ENCODE data around the gene KRT33A. TPM values are rescaled to one million over a fixed set of nuclear protein-coding genes. Genes with fewer than 3 reads are reported as not detected.
"Not testable (repeated sequence)": the region's sequence is repeated elsewhere in the genome, so short reads cannot be mapped to it uniquely, and the experiment has no call there.

KRT33A gene
- total RNA-seq, 1 donor from 2014 or later: not detected

- TF ChIP-seq CTCF (IDR thresholded peaks at IDR 0.05): no peak
- no peaks in the 10 kb centered on the region for H3K4me1 ChIP-seq
- intact Hi-C loops (cut with DNase I): no loop called here
- H3K27me3 ChIP-seq (ENCODE audit: low read depth): peaks cover 7% of the 10 kb centered on the region
- no peak overlapping the region for H3K4me3 ChIP-seq
- DNase-seq (no peak), ATAC-seq (no peak)
- H3K27ac ChIP-seq: no peak overlapping the region
- no peaks in the 10 kb centered on the region for H3K9me3 ChIP-seq
- no peaks in the 10 kb centered on the region for H3K36me3 ChIP-seq
These were observed 3.9 kb upstream of the KRT33A start for GRCh38 chr17:41354536-41354935.

GRCh38 chr17:41352597-41353366 is 2.2 kb upstream of the KRT33A start:
- Histone ChIP-seq H3K36me3 (no peaks in the 10 kb centered on the region), H3K4me3 (no peak overlapping the region), H3K9me3 (no peaks in the 10 kb centered on the region), H3K27me3 (ENCODE audit: low read depth) (peaks cover 7% of the 10 kb centered on the region), H3K4me1 (no peaks in the 10 kb centered on the region), H3K27ac (no peak overlapping the region)
- no peak for ATAC-seq
- intact Hi-C loops (cut with DNase I): no loop called here
- DNase-seq: no peak
- TF ChIP-seq CTCF (IDR thresholded peaks at IDR 0.05): no peak

DNA sequence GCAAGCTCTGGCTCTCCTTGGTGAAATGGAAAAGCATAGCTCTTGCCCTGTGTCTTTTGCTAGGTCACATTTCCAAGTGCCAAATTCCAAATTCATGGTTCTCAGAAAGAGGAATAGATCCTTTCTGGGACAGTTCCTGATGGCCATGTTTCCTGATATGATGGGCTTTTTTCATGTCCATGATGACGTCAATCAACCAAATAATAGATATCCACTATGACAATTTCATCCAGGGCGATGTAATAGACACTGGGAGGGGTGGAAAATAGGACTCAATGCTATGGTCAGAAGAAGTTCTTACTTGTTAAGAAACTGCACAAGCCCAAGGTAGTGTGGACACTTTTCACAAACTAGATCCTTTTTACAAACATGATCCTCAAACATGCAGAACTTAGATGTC is 549 bp upstream of the KRT33A start:
- DNase-seq (no peak), ATAC-seq (no peak)
- peaks cover 7% of the 10 kb centered on the region for H3K27me3 ChIP-seq (ENCODE audit: low read depth)
- no peaks in the 10 kb centered on the region for H3K9me3 ChIP-seq
- no peak for TF ChIP-seq CTCF (IDR thresholded peaks at IDR 0.05)
- H3K36me3 ChIP-seq: no peaks in the 10 kb centered on the region
- intact Hi-C loops (cut with DNase I): no loop called here
- H3K27ac ChIP-seq: no peak overlapping the region
- no peak overlapping the region for H3K4me3 ChIP-seq
- H3K4me1 ChIP-seq: no peaks in the 10 kb centered on the region

DNA sequence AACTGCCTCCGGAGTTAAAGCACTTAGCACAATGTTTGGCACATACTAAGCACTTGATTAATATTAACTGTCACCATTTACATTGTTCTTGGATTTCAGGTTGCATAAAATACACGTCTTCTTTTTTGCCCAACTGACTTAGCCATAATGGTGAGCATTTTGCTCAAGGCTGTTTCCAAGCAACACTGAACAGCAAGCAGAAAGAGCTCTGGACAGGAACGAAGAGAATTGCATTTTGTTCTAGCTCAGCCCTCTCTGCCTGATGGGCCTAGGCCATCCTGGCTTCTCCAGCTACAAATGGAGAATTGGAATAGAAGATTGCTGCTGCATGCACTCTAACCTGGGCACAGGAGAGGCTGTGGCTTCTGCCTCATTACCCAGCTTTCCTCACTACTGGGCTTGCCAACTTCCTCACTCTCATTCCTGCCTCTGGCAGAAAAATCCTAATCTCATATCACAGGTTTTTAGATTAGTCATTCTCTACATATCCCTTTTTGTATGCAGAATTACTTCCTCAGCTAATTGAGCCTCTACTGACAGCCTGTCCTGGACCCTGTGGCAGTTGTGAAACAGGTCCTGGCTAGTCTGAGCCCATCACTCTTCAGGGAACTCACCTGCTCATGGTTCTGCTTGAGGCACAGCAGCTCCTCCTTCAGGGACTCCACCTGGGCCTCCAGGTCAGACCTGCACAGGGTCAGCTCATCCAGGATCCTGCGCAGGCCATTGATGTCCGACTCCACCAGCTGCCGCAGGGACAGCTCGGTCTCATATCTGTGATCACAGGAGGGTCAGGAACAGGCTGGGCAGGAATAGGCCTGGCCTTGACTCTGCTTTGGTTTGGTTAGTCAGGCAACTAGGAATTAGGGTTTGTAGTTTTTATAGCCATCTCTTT is 2.5 kb downstream of the KRT33A start:
- ATAC-seq: no peak
- Histone ChIP-seq H3K9me3 (no peaks in the 10 kb centered on the region), H3K36me3 (no peaks in the 10 kb centered on the region), H3K4me3 (no peak overlapping the region), H3K4me1 (no peaks in the 10 kb centered on the region), H3K27ac (no peak overlapping the region), H3K27me3 (ENCODE audit: low read depth) (peaks cover 3% of the 10 kb centered on the region)
- TF ChIP-seq CTCF (IDR thresholded peaks at IDR 0.05): no peak
- intact Hi-C loops (cut with DNase I): no loop called here
- no peak for DNase-seq

- H3K9me3 ChIP-seq; H3K27ac ChIP-seq; H3K27me3 ChIP-seq (ENCODE audit: low read depth); DNase-seq; intact Hi-C loops (cut with DNase I); ATAC-seq; H3K36me3 ChIP-seq; H3K4me1 ChIP-seq; H3K4me3 ChIP-seq: not testable (repeated sequence)
These were observed 4.2 kb downstream of the KRT33A start for GRCh38 chr17:41346421-41346820.

DNA sequence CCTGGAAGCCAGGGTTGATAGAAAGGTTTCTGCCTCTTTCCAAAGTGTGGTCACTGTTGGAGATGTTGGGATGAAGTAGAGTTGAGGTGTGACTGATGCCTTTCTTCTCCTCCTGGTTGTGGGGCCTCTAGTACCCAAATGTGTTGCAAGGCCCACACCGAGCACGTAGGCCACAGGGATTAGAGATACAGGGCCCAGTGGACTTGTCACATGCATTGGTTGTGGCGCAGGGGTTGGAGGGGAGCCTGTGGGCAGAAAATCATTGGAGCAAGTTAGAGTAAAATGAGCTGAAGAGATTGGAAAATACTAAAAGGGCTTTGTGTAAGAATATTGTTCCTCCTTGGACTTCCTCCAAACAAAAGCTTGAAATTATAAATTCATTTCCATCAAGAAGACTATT is 4.6 kb downstream of the KRT33A start:
- Histone ChIP-seq H3K27ac (no peak overlapping the region), H3K36me3 (no peaks in the 10 kb centered on the region), H3K4me1 (no peaks in the 10 kb centered on the region), H3K27me3 (ENCODE audit: low read depth) (no peaks in the 10 kb centered on the region), H3K9me3 (no peaks in the 10 kb centered on the region), H3K4me3 (no peak overlapping the region)
- DNase-seq (no peak), ATAC-seq (no peak)
- intact Hi-C loops (cut with DNase I): no loop called here
- no peak for TF ChIP-seq CTCF (IDR thresholded peaks at IDR 0.05)
